Heart left ventricle (tissue), 16 donors: ENCODE measurements around the gene INHBC. TPM values are rescaled to one million over a fixed set of nuclear protein-coding genes. Genes with fewer than 3 reads are reported as not detected.

Experiments
- ATAC-seq, 4 donors: fragments of 200-7000 bp; cut with Tn5 transposase; one replicate each; pipeline ENCODE4 v1.9.1; 2020 to 2022; ENCODE audit warnings: moderate library complexity in 4 of 4, mild to moderate bottlenecking in 3 of 4, moderate number of reproducible peaks in 1 of 4
- DNase-seq, 5 donors: peaks; one replicate each; pipeline ENCODE4 v3.0.0-alpha.2; 2020
- H3K27ac ChIP-seq, 12 donors: fragments of 200-600 bp; sonication (generic) in 4 of 12; one replicate each; pipeline versions ENCODE4 v1.5.0 to v1.8.0; 2016 to 2022; ENCODE audit warnings: mild to moderate bottlenecking in 2 of 12
- H3K27me3 ChIP-seq, 9 donors: fragments of 200-600 bp; sonication (generic) in 2 of 9; one replicate each; pipeline versions ENCODE4 v1.5.1 to v1.8.0; 2016 to 2022; ENCODE audit warnings: mild to moderate bottlenecking in 3 of 9
- H3K36me3 ChIP-seq, 9 donors: fragments of 200-600 bp; sonication (generic) in 2 of 9; one replicate each; pipeline versions ENCODE4 v1.5.0 to v1.8.0; 2018 to 2022; ENCODE audit warnings: mild to moderate bottlenecking in 2 of 9
- H3K4me1 ChIP-seq, 12 donors: fragments of 200-600 bp; sonication (generic) in 4 of 12; one replicate each; pipeline versions ENCODE4 v1.5.0 to v1.8.0; 2016 to 2022; ENCODE audit warnings: mild to moderate bottlenecking in 3 of 12
- H3K4me3 ChIP-seq, 12 donors: fragments of 200-600 bp; sonication (generic) in 4 of 12; one replicate each; pipeline versions ENCODE4 v1.5.0 to v1.8.0; 2017 to 2022; ENCODE audit warnings: mild to moderate bottlenecking in 9 of 12, moderate library complexity in 4 of 12
- H3K9me3 ChIP-seq, 12 donors: fragments of 200-600 bp; sonication (generic) in 4 of 12; one replicate each; pipeline versions ENCODE4 v1.5.0 to v1.8.0; 2016 to 2022; ENCODE audit warnings: mild to moderate bottlenecking in 1 of 12
- POLR2A ChIP-seq, 2 donors: fragments of 450-650 bp; IDR thresholded peaks; one replicate each; pipeline ENCODE4 v1.6.1; 2017; ENCODE audit warnings: antibody characterized with exemption in 2 of 2, mild to moderate bottlenecking in 2 of 2, moderate library complexity in 2 of 2
- WGBS, 4 donors: extraction: QIAGEN DNeasy Blood & Tissue Kit in 2 of 4; methylation state at CpG; one replicate each; pipeline versions ENCODE4 v1.1.5 to v1.1.7; 2013 to 2018; 5-methylcytosine and 5-hydroxymethylcytosine counted together
- intact Hi-C, 10 donors: fragments of 100-400 bp; cut with DNase I; formaldehyde crosslinking; loops; one replicate each; pipeline versions ENCODE4 v1.11.1 to v1.14.2; 2022
- polyA plus RNA-seq, 2 donors: library from polyadenylated mRNA; stranded (reverse); fragments of 200-250 nt; gene quantifications; one replicate each; pipeline ENCODE4 v1.2.3, GENCODE V29; 2013
- total RNA-seq, 9 donors: library from RNA; depleted of rRNA in 2 of 9; stranded (reverse); fragments of >200 nt in 2 of 9; fragmentation: NEBNext Ultra II Directional in 3 of 9; extraction: Animal tissue kit (Norgen Biotek cat#: 25700) in 3 of 9; gene quantifications; one replicate each; pipeline versions ENCODE4 v1.1.0 to v1.2.4, GENCODE V29; 2016 to 2023
- TF ChIP-seq, protein P1 (sequence below), 12 donors: fragments of 200-600 bp; sonication (generic) in 4 of 12; IDR thresholded peaks; one replicate each; pipeline versions ENCODE4 v1.5.0 to v1.8.0; 2018 to 2022; ENCODE audit warnings: antibody characterized with exemption in 12 of 12, mild to moderate bottlenecking in 5 of 12
- donor health status: ischemic (EF 13 %, LVEDD 7.1; RV severe dilation, severe dysfunction).
- donor health status: healthy with polysubstance abuse.
- donor health status: DM: no; HTN: yes; CAD: no.
- donor health status: DM: no; HTN: no; CAD: no.
- donor health status: ischemic (EF 25% LVEDD 6.9; RV normal size, moderate dysfunction).
- donor health status: ischemic (EF 25% LVEDD 5.7; RV mildly dilated, moderate dysfunction).
- donor health status: healthy.
- donor health status: DM: yes; HTN: yes; CAD: no.
- donor health status: ischemic (EF 35%, LVEDD 5.7; RV mildly dilated, moderate dysfunction).
- donor health status: nonischemic (EF 11% LVEDD 7.7; RV severe dilation, severe dysfunction).
- donor health status: DM: yes; HTN: yes; CAD: no.
- donor health status: PGD.
- donor health status: ischemic (EF 29% LVEDD 5.4; RV normal size, mild dysfunction).
- donor health status: nonischemic (EF 23%, LVEDD 6.1; RV moderate dilation, normal function).

Gene INHBC
- total and polyA plus RNA-seq, 11 donors, result 0.03 to 0.27 TPM; not detected in 9

DNA sequence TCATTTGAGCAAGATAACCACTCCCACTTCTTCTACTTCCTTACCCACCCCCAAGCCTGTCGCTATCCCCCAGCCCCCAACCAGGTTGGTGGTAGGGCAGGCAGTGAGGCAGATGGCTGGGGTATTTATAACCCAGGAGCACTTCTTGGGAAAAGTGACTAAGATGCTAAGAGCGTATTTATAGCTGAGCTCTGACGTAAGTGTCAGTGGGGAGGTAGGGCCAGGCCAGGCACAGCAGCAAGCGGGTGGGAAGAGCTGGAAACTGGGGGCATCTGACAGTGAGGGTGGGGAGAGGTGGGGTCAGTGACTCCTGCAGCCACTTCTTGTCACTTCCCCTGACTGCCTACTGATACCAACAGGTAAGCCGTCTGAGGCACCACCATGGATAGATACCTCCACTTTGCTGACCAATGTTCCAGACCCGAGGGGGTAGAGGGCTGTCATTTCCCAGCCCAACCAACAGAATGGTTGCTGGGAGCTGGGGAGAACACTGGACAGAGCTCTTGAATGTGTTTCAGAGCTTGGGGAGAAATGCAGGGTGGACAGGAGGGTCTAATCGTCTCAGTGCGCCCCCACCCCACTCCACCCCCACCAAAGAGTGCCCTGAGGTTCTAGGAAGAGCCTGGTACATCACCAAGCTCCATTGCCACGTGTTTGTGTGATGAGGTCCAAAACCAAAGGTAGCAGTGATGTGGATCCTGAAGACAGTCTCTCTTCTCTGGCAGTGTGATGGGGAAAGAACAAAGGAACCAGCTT lies 17.8 kb downstream of the INHBC start:
- peaks cover 0 to 31% (median 12%) of the 10 kb centered on the region in 12 donors for H3K4me1 ChIP-seq
- ATAC-seq (peak; percentile 89 to 93 (median 90)), DNase-seq (peak; percentile 76 to 81 (median 77))
- H3K4me3 ChIP-seq, result peak overlapping the region in 2 of 12 donors; percentile 19 to 29
- H3K27ac ChIP-seq, result peak overlapping the region; percentile 61 to 96 (median 84)
- TF ChIP-seq, protein P1, sequence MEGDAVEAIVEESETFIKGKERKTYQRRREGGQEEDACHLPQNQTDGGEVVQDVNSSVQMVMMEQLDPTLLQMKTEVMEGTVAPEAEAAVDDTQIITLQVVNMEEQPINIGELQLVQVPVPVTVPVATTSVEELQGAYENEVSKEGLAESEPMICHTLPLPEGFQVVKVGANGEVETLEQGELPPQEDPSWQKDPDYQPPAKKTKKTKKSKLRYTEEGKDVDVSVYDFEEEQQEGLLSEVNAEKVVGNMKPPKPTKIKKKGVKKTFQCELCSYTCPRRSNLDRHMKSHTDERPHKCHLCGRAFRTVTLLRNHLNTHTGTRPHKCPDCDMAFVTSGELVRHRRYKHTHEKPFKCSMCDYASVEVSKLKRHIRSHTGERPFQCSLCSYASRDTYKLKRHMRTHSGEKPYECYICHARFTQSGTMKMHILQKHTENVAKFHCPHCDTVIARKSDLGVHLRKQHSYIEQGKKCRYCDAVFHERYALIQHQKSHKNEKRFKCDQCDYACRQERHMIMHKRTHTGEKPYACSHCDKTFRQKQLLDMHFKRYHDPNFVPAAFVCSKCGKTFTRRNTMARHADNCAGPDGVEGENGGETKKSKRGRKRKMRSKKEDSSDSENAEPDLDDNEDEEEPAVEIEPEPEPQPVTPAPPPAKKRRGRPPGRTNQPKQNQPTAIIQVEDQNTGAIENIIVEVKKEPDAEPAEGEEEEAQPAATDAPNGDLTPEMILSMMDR (IDR thresholded peaks at IDR 0.05), result no peak
- no peak for TF ChIP-seq POLR2A (IDR thresholded peaks at IDR 0.05)
- no peaks in the 10 kb centered on the region for H3K27me3 ChIP-seq
- peaks cover 0 to 5% (median 0%) of the 10 kb centered on the region in 12 donors for H3K9me3 ChIP-seq
- WGBS, 4 donors, result 5 to 14% (median 11%) methylated on average over 9 of the region's 9 CpGs
- H3K36me3 ChIP-seq, result no peaks in the 10 kb centered on the region
- intact Hi-C loops, result loop anchor here (1.0 to 10.0 kb wide), 9 partner anchors 22 to 240 kb away; partner anchors contain the start of gene R3HDM2 (in 1 of the 10)

DNA sequence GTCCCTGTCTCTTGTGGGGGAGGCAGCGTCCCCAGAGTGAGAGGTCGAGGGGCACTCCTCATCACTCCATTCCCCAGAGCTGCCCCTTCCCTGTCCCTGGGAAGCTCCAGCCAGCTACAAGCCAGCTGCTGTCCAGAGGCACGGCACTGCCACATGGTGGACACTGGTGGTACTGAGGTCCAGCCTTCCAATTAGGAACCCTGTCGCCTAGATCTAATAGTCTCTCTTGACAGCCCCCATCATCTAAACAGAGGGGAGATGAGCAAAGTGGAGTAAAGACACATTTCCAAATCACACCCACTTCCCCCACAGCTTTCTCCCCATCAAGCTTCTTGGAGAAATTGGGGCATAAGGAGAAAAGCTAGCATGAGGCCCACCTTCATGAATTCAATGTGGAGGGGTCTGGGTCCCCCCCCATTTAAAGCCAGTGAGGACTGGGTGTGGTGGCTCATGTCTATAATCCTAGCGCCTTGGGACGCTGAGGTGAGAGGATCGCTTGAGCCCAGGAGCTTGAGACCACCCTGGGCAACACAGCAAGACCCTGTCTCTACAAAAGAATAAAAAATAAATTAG lies 18.4 kb downstream of the INHBC start:
- H3K36me3 ChIP-seq, result no peaks in the 10 kb centered on the region
- H3K9me3 ChIP-seq, result peaks cover 0 to 5% (median 0%) of the 10 kb centered on the region in 12 donors
- H3K4me3 ChIP-seq, result no peak overlapping the region
- H3K27me3 ChIP-seq, result no peaks in the 10 kb centered on the region
- peak overlapping the region; percentile 61 to 96 (median 84) for H3K27ac ChIP-seq
- H3K4me1 ChIP-seq, result peaks cover 0 to 31% (median 12%) of the 10 kb centered on the region in 12 donors
- intact Hi-C loops, result loop anchor here (1.0 to 10.0 kb wide), 9 partner anchors 22 to 240 kb away; partner anchors contain the start of gene R3HDM2 (in 1 of the 10)
- 19 to 27% (median 24%) methylated on average over 5 to 7 of the region's 7 CpGs for WGBS, 4 donors
- DNase-seq (peak; percentile 83 to 89 (median 87)), ATAC-seq (peak; percentile 75 to 86 (median 82))
- no peak for TF ChIP-seq POLR2A (IDR thresholded peaks at IDR 0.05)
- TF ChIP-seq, protein P1 (IDR thresholded peaks at IDR 0.05), result peak; percentile 79 to 96 (median 90)

DNA sequence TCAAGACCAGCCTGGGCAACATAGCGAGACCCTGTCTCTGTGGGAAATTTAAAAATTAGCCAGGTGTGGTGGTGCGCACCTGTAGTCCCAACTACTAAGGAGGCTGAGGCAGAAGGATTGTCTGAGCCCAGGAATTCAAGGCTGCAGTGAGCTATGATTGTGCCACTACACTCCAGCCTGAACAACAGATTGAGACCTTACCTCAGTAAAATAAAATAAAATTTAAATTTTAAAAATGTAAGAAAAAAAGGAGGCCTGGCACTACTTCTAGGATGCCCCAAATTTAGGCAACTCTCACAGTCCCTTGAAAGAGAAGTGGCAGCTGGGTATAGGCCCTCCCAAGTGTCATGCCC lies 19.6 kb downstream of the INHBC start:
- WGBS, 4 donors, result 89 to 100% (median 94%) methylated on average over 2 of the region's 2 CpGs
- Histone ChIP-seq H3K4me1 (peaks cover 0 to 38% (median 12%) of the 10 kb centered on the region in 12 donors), H3K27ac (no peak overlapping the region), H3K27me3 (no peaks in the 10 kb centered on the region), H3K36me3 (no peaks in the 10 kb centered on the region), H3K9me3 (no peaks in the 10 kb centered on the region), H3K4me3 (no peak overlapping the region)
- ATAC-seq (no peak), DNase-seq (no peak)
- intact Hi-C loops, result loop anchor here in 7 of 10 donors (1.0 to 10.0 kb wide), 4 partner anchors 146 to 192 kb away; no protein-coding TSS in a partner anchor
- TF ChIP-seq, protein P1 (IDR thresholded peaks at IDR 0.05), result no peak
- no peak for TF ChIP-seq POLR2A (IDR thresholded peaks at IDR 0.05)
